ENCODE results near the gene FBXW9.

FBXW9 gene

DNA sequence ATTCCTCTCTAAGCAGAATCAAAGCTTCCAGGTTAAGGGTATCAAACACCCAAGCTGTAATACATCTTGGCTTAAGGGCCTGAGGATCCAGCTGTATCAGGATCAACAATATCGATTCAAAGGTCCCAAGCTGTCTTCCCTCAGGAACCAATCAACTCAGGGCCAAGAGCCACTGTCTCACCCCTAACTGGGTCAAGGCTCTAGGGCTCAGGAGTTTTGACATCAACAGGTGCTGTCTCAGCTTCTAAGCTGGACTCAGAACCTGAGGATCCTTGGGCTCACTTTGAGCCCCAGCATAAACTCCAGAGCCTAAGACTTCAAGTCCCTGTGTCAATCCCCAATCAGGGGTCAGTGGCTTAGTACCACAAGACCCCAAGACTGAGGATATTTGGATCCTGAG lies 917 bp downstream of the FBXW9 start:
- peaks cover 4% of the 10 kb centered on the region for H3K4me1 ChIP-seq (ENCODE audit: control insufficient read depth, insufficient read depth, low read length, poor library complexity, severe bottlenecking)
- no peak overlapping the region for H3K27ac ChIP-seq (ENCODE audit: low read depth, low read length, severe bottlenecking)
- peak overlapping the region; percentile 66 for H3K4me3 ChIP-seq (ENCODE audit: extremely low read depth, insufficient read depth, low read length, poor library complexity, severe bottlenecking)
- peaks cover 27% of the 10 kb centered on the region for H3K36me3 ChIP-seq (ENCODE audit: control insufficient read depth, insufficient read depth, low read length)
- WGBS, 2 experiments (ENCODE audit: insufficient coverage in 2 of 2) = 90 to 100% methylated on average over 1 of the region's 1 CpG
- no peaks in the 10 kb centered on the region for H3K9me3 ChIP-seq (ENCODE audit: control insufficient read depth, low read length)

DNA sequence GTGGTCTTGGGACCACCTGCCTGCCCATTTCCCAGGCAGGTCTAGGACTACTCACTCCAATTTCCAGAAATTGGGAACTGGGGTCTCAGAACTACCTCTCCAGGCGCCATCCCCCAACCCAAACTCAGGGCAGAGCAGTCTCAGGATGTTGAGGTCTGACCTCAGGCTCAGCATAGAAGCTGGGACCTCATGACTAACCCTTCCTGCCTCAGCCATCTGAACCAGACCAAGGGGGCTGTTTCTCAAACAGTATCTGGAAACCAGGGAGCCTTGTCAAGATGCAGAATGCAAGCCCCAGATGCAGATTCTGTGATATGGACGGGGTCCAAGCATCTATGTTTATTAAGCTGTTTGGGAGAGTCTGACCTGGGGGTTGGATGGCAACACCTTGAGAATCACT lies 1.3 kb downstream of the FBXW9 start:
- H3K9me3 ChIP-seq (ENCODE audit: control insufficient read depth, low read length) = no peaks in the 10 kb centered on the region
- peaks cover 25% of the 10 kb centered on the region for H3K36me3 ChIP-seq (ENCODE audit: control insufficient read depth, insufficient read depth, low read length)
- peaks cover 4% of the 10 kb centered on the region for H3K4me1 ChIP-seq (ENCODE audit: control insufficient read depth, insufficient read depth, low read length, poor library complexity, severe bottlenecking)
- H3K27ac ChIP-seq (ENCODE audit: low read depth, low read length, severe bottlenecking) = no peak overlapping the region
- peak overlapping the region; percentile 66 for H3K4me3 ChIP-seq (ENCODE audit: extremely low read depth, insufficient read depth, low read length, poor library complexity, severe bottlenecking)
- 86 to 100% methylated on average over 2 of the region's 2 CpGs for WGBS, 2 experiments (ENCODE audit: insufficient coverage in 2 of 2)

DNA sequence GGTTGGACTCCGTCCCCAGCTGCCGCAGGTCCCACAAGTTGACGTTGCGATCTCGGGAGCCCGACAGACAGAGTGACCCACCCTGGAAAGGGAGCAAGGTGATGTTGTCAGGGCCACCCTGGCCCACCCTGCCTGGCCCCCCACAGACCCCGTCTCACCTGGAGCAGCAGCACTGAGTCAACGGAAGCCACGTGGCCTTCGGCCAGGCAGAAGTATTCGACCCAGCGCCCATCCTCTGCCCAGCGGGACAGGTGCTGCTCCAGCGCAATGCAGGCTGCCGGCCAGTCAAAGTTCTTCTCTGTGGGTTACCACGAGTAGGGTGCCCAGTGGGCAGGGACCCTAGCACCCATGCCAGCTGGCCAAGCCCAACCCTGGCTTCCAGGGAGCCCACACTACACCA lies 1.8 kb downstream of the FBXW9 start:
- Histone ChIP-seq H3K27ac (ENCODE audit: low read depth, low read length, severe bottlenecking) (no peak overlapping the region), H3K4me1 (ENCODE audit: control insufficient read depth, insufficient read depth, low read length, poor library complexity, severe bottlenecking) (peaks cover 4% of the 10 kb centered on the region), H3K4me3 (ENCODE audit: extremely low read depth, insufficient read depth, low read length, poor library complexity, severe bottlenecking) (no peak overlapping the region), H3K9me3 (ENCODE audit: control insufficient read depth, low read length) (no peaks in the 10 kb centered on the region), H3K36me3 (ENCODE audit: control insufficient read depth, insufficient read depth, low read length) (peaks cover 21% of the 10 kb centered on the region)
- 92 to 95% methylated on average over 15 to 16 of the region's 16 CpGs for WGBS, 2 experiments (ENCODE audit: insufficient coverage in 2 of 2)

DNA sequence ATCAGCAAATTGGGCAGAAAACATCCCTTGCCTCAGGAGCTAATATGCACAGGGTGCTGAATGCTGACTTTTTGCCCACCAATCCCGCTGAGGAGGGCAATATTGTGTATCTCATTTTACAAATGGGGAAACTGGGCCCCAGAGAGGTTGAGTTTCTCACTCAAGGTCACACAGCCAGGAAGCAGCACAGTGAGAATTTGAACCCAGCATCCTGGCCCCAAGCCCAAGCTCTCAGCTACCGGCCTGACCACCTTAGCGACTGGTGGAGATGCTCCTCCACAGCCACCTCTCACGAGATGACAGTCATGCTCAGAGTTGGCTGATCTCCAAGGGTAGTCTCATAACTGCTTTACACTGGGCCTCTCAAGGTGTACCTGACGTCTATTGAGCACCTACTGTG lies 3.5 kb downstream of the FBXW9 start:
- 90 to 100% methylated on average over 4 to 5 of the region's 5 CpGs for WGBS, 2 experiments (ENCODE audit: insufficient coverage in 2 of 2)
- Histone ChIP-seq H3K36me3 (ENCODE audit: control insufficient read depth, insufficient read depth, low read length) (peaks cover 8% of the 10 kb centered on the region), H3K4me1 (ENCODE audit: control insufficient read depth, insufficient read depth, low read length, poor library complexity, severe bottlenecking) (peaks cover 4% of the 10 kb centered on the region), H3K27ac (ENCODE audit: low read depth, low read length, severe bottlenecking) (no peak overlapping the region), H3K4me3 (ENCODE audit: extremely low read depth, insufficient read depth, low read length, poor library complexity, severe bottlenecking) (no peak overlapping the region), H3K9me3 (ENCODE audit: control insufficient read depth, low read length) (no peaks in the 10 kb centered on the region)

DNA sequence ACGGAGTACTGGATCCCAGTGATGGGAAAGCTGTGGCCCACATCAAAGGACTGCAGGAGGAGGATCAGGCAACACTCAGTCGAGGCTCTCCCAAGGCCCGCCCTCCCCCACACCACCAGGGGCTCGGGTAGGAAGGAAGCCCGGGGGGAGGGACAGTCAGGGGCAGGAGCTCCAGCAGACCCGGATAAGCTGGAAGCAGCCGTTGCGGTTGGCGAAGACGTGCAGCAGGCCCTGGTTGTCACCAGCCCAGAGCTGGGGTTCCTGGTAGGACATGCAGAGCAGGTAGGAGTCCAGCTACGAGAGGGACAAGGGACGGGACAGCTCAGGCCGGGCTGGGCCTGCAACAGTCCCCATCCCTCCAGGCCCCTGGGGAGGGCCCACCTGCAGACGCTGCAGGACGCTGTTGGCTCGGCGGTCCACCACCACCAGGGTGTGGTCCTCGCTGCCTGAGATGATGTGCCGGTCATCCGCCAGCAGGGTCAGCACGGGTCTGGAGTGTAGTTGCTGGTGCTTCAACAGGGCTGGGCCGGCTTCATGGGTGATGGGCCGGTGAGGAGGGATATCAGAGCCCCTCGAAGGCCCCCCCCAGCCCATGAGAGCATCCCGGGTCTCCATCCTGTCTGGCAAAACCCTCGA lies 6.7 kb downstream of the FBXW9 start:
- WGBS, 2 experiments (ENCODE audit: insufficient coverage in 2 of 2) = 91 to 96% methylated on average over 17 to 23 of the region's 26 CpGs
- Histone ChIP-seq H3K27ac (ENCODE audit: low read depth, low read length, severe bottlenecking) (no peak overlapping the region), H3K4me1 (ENCODE audit: control insufficient read depth, insufficient read depth, low read length, poor library complexity, severe bottlenecking) (no peaks in the 10 kb centered on the region), H3K36me3 (ENCODE audit: control insufficient read depth, insufficient read depth, low read length) (peaks cover 8% of the 10 kb centered on the region), H3K9me3 (ENCODE audit: control insufficient read depth, low read length) (no peaks in the 10 kb centered on the region), H3K4me3 (ENCODE audit: extremely low read depth, insufficient read depth, low read length, poor library complexity, severe bottlenecking) (no peak overlapping the region)

DNA sequence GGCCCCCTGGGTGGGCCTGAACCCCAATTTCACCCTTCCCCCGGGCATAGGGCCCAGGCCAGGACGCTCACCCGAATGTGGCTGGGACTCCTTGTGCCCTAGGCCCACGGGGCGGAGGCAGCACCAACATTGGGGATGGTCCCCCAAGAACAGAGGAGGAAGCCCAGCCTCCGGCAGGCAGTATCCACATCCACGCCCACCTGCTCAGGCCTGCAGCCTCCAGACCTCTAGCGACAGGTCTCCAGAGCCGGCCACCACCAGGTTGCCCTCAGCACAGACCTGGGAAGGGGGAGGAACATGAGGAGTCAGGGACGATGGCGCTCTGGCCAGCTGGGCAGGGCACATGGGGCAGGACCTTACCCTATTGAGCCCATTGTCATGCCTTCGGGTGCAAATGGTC lies 7.4 kb downstream of the FBXW9 start:
- no peaks in the 10 kb centered on the region for H3K9me3 ChIP-seq (ENCODE audit: control insufficient read depth, low read length)
- no peak overlapping the region for H3K27ac ChIP-seq (ENCODE audit: low read depth, low read length, severe bottlenecking)
- peaks cover 8% of the 10 kb centered on the region for H3K36me3 ChIP-seq (ENCODE audit: control insufficient read depth, insufficient read depth, low read length)
- no peaks in the 10 kb centered on the region for H3K4me1 ChIP-seq (ENCODE audit: control insufficient read depth, insufficient read depth, low read length, poor library complexity, severe bottlenecking)
- 91 to 96% methylated on average over 9 to 12 of the region's 12 CpGs for WGBS, 2 experiments (ENCODE audit: insufficient coverage in 2 of 2)
- H3K4me3 ChIP-seq (ENCODE audit: extremely low read depth, insufficient read depth, low read length, poor library complexity, severe bottlenecking) = no peak overlapping the region

DNA sequence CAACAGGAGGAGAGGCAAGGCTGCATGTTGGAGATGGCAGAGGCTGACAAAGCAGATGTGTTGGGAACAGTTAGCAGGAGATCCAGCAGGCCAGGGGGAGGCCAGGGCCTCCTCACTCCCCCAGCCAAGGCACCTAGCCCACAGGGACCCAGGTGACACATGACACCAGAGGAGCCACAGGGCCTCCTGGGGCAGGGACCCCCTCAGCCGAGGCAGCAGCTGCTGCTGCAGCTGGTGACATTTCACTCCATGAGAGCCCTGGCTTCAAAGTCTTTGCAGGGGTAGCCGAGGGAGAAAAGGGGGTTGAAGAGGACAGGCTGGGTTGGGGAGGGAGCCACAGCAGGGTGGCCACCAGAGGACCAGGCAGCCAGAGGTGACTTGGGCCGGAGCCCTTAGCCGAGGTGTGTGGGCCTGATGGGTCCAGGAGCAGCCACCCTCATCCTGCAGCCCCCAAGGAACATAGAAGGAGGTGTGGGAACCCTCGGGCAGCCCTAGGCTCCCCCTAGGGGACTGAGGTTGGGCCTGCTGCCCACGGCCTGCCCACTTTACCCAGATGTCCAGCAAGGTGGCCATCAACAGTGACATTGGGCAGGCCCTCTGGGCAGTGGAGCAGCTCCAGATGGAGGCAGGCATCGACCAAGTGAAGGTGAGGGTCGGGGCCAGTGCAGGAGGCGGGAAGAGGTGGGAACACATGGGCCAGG lies 8.8 kb downstream of the FBXW9 start, which contains the start of gene GNG14:
Gene GNG14 (plus strand): TSS at position 503 of the 701 bp plus-strand sequence. CDS start 51 bp downstream, at position 554.
- WGBS, 2 experiments (ENCODE audit: insufficient coverage in 2 of 2) = 84 to 89% methylated on average over 7 to 8 of the region's 9 CpGs
- H3K4me3 ChIP-seq (ENCODE audit: extremely low read depth, insufficient read depth, low read length, poor library complexity, severe bottlenecking) = no peak within 1 kb of the TSS
- peaks cover 3% of the 10 kb centered on the region for H3K36me3 ChIP-seq (ENCODE audit: control insufficient read depth, insufficient read depth, low read length)
- H3K27ac ChIP-seq (ENCODE audit: low read depth, low read length, severe bottlenecking) = no peak within 1 kb of the TSS
- no peaks in the 10 kb centered on the region for H3K9me3 ChIP-seq (ENCODE audit: control insufficient read depth, low read length)
- H3K4me1 ChIP-seq (ENCODE audit: control insufficient read depth, insufficient read depth, low read length, poor library complexity, severe bottlenecking) = no peaks in the 10 kb centered on the region

DNA sequence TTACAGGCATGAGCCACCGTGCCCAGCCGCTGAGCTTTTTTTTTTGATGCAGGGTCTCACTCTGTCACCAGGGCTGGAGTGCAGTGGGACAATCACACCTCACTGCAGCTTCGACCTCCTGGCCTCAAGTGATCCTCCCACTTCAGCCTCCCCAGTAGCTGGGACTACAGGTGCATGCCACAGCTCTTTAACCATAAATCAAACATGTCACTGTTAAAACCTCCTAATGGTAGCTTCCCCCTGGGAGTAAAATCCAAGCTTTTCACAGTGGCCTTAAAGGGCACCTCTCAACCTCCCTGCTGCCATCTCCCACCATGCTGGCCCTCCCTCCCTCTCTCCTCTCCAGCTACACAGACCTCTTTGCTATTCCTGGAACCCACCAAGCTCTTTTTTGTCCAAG lies 10.6 kb downstream of the FBXW9 start:
- 82 to 85% methylated on average over 3 of the region's 3 CpGs for WGBS, 2 experiments (ENCODE audit: insufficient coverage in 2 of 2)
- Histone ChIP-seq H3K9me3 (ENCODE audit: control insufficient read depth, low read length) (no peaks in the 10 kb centered on the region), H3K4me3 (ENCODE audit: extremely low read depth, insufficient read depth, low read length, poor library complexity, severe bottlenecking) (no peak overlapping the region), H3K4me1 (ENCODE audit: control insufficient read depth, insufficient read depth, low read length, poor library complexity, severe bottlenecking) (no peaks in the 10 kb centered on the region), H3K36me3 (ENCODE audit: control insufficient read depth, insufficient read depth, low read length) (peaks cover 3% of the 10 kb centered on the region), H3K27ac (ENCODE audit: low read depth, low read length, severe bottlenecking) (no peak overlapping the region)

DNA sequence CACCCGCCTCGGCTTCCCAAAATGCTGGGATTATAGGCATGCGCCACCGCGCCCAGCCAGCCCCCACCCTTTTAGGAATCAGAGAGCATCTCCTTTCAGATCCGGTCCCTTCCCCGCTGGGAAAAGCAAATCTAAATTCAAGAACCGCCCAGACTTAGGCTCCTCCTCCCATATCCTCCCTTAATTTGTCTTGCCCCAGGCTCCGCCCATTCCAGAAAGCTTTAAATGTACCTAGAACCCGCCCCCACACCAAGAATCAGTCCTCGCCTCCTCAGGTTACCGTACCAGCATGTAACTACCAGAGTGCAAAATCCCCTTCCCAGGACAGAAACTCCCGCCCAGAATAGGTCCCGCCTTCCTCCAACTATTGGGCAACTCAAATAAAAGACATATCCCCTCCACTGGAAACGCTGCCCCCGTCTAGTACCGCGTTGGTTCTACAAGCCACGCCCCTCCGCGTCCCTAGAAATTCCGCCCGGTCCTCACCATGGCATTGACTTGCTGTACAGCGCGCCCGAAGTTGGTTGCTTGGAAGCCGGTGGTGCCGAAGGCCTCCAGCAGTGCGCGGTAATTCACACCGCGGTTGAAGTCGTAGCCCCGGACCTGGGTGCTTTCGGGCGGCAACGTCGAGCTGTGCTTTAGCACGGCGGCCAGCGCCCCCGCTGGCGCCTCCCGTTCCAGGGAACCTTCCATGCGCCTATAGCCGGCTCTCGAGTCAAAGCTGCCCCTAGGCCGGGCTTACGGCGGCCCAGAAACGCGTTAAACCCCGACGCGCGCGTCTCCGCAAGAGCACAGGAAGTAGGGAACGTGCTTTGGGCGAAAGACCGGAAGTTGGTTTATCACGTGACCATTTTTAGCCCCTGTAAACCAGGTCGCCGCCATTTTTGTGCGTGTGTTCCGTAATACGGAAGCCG lies 15.1 kb downstream of the FBXW9 start, which contains the start of gene DHPS:
Gene DHPS (minus strand): TSS at position 807 of the 914 bp plus-strand sequence. CDS start 114 bp downstream, at position 693.
- Histone ChIP-seq H3K4me1 (ENCODE audit: control insufficient read depth, insufficient read depth, low read length, poor library complexity, severe bottlenecking) (no peaks in the 10 kb centered on the region), H3K4me3 (ENCODE audit: extremely low read depth, insufficient read depth, low read length, poor library complexity, severe bottlenecking) (peak within 1 kb of the TSS; percentile 85), H3K36me3 (ENCODE audit: control insufficient read depth, insufficient read depth, low read length) (peaks cover 33% of the 10 kb centered on the region), H3K27ac (ENCODE audit: low read depth, low read length, severe bottlenecking) (peak within 1 kb of the TSS; percentile 99), H3K9me3 (ENCODE audit: control insufficient read depth, low read length) (no peaks in the 10 kb centered on the region)
- 0 to 1% methylated on average over 38 to 66 of the region's 68 CpGs for WGBS, 2 experiments (ENCODE audit: insufficient coverage in 2 of 2)

DNA sequence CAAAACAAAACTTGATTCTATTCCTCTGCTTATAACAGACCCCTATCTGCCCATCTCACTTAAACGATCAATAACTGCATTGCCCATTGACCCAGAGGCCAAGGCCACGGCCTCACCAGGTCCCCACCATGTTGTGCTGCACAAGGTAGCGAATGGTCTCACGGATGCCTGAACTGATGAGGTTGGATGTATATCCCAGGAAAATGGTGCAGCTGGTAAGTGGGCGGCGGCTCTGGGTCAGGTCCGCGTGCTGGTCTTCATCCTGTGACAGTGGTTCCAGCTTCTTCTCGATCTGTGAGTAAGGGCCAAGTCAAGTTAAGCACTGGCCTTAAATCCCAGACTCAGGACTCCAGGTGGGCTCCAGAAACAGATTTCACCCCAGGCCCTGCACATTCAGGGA lies 16.4 kb downstream of the FBXW9 start:
- Histone ChIP-seq H3K9me3 (ENCODE audit: control insufficient read depth, low read length) (no peaks in the 10 kb centered on the region), H3K4me1 (ENCODE audit: control insufficient read depth, insufficient read depth, low read length, poor library complexity, severe bottlenecking) (no peaks in the 10 kb centered on the region), H3K36me3 (ENCODE audit: control insufficient read depth, insufficient read depth, low read length) (peaks cover 46% of the 10 kb centered on the region), H3K27ac (ENCODE audit: low read depth, low read length, severe bottlenecking) (no peak overlapping the region), H3K4me3 (ENCODE audit: extremely low read depth, insufficient read depth, low read length, poor library complexity, severe bottlenecking) (peak overlapping the region; percentile 85)
- 94 to 95% methylated on average over 9 of the region's 9 CpGs for WGBS, 2 experiments (ENCODE audit: insufficient coverage in 2 of 2)
